HG03196 (cell line): ENCODE data around the gene DCAF11.

ENCODE experiments used
- ATAC-seq: cut with Tn5 transposase; IDR thresholded peaks from one replicate; pipeline ENCODE4 v1.9.1; 2021; ENCODE audit not compliant: unreplicated experiment

DCAF11 gene

DNA sequence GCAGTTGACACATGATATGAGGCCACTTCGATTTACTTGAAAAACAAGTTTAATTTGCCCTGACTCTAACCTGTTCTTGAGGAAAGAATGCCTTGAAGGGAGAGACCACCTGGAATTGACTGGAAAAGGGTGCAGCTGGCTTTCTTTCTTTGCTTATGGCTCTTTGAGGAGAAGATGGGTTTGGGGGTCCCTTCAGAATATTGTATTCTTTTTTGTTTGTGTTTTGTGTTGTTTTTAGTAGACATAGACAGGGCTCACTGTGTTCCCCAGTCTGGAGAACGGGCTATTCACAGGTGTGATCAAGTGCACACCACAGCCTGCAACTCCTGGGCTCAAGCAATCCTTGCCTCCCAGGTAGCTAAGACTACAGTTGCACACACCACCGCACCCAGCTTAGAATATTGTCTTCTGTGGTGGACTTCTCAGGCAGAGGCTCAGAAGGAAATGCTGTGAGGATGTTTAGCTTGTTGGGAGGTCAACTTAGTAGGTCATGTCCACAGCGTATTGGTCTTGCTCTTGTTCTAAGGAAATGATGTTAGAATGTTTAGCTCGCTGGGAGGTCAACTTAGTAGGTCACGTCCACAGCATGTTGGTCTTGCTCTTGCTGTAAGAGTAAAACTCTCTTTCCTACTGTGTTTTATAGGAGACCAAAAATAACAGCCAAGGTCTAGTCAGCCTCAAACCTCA lies 1.7 kb downstream of the DCAF11 start:
- ATAC-seq: no peak

DNA sequence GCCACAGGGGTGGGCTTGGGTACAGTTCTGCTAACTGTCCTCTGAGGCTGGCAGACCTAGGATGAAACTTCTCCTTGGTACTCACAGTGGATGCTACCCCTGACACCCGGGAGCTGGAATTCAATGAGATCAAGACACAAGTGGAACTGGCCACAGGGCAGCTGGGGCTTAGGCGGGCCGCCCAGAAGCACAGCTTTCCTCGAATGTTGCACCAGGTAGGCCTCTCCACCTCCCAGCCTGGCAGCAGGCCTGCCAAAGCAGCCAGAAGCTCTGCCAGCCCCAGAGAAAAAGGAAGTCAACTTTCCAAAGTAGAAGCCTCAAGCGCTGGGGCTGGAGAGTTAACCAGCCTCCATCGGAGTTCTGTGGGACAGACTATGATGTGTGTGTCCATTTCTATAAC lies 2.6 kb downstream of the DCAF11 start:
- no peak for ATAC-seq

GRCh38 chr14:24119691-24120090 lies 5.1 kb downstream of the DCAF11 start:
- ATAC-seq: no peak

DNA sequence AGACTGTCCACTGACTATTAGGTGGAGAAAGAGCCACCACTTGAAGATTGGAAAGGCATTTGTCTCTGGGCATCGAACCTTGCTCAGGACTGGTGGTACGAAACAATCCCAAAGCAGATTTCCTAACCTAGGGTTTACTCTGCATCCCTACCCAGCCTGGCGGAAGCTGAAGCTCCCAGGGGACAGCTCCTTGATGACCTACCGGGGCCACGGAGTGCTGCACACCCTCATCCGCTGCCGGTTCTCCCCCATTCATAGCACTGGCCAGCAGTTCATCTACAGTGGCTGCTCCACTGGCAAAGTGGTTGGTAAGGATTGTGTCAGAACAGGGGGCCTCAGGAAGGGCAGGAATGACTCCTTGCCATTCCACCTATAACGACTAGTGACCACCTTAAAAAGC lies 6.6 kb downstream of the DCAF11 start:
- ATAC-seq: no peak

- ATAC-seq: no peak
Measured at GRCh38 chr14:24122416-24122815, 7.8 kb downstream of the DCAF11 start.

DNA sequence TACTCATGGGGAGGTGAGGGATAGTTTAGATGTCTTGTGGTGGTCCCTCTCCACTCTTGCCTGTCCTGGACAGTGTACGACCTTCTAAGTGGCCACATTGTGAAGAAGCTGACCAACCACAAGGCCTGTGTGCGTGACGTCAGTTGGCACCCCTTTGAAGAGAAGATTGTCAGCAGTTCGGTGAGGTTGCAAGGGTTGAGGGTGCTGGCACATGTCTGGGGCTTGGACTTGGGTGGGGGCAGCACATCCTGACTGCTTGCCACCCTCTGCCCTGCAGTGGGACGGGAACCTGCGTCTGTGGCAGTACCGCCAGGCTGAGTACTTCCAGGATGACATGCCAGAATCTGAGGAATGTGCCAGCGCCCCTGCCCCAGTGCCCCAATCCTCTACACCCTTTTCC lies 8.3 kb downstream of the DCAF11 start:
- ATAC-seq: no peak

- ATAC-seq: peak; percentile 45
Measured at GRCh38 chr14:24123424-24124417, 9.1 kb downstream of the DCAF11 start.

- no peak for ATAC-seq
Measured at GRCh38 chr14:24126939-24127338, 12.4 kb downstream of the DCAF11 start.

GRCh38 chr14:24127673-24128072 lies 13.1 kb downstream of the DCAF11 start:
- ATAC-seq: no peak

DNA sequence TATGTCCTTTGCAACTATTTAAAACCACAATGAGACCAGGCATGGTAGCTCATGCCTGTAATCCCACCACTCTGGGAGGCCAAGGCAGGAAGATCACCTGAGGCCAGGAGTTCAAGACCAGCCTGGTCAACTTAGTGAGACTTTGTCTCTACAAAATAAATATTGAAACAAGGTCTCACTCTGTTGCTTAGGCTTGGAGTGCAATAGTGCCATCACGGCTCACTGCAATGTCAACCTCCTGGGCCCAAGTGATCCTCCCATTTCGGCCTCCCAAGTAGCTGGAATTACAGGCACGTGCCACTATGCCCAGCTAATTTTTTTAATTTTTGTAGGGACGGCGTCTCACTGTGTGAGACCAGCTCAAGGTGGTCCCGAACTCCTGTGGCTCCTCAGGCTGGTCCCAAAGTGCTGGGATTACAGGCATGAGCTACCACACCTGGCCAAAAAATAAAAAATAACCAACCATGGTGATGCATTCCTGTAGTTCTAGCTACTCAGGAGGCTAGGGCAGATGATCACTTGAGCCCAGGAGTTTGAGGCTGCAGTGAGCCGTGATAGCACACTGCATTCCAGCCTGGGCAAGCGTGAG lies 14.9 kb downstream of the DCAF11 start:
- no peak for ATAC-seq

DNA sequence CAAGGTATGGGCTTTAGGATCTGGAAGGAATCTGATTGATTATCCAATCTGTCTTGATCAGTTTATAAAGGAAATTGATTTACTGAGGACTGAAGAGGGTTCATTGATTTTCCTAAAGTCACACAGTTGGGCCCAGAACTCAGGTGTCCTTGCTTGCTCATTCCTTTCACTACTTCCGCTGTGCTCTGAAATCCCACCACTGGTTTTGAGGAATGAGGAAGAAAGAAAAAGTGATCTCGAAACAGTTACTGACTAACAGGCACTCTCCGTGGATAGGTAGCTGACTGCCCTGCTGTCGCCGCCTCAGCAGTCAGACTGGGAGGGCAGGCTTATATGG lies 15.8 kb downstream of the DCAF11 start, which contains the start of gene FITM1:
TSS of gene FITM1 (plus strand) at position 280 of the 337 bp plus-strand sequence. CDS start 905 bp downstream, outside the sequence.
- no peak for ATAC-seq

DNA sequence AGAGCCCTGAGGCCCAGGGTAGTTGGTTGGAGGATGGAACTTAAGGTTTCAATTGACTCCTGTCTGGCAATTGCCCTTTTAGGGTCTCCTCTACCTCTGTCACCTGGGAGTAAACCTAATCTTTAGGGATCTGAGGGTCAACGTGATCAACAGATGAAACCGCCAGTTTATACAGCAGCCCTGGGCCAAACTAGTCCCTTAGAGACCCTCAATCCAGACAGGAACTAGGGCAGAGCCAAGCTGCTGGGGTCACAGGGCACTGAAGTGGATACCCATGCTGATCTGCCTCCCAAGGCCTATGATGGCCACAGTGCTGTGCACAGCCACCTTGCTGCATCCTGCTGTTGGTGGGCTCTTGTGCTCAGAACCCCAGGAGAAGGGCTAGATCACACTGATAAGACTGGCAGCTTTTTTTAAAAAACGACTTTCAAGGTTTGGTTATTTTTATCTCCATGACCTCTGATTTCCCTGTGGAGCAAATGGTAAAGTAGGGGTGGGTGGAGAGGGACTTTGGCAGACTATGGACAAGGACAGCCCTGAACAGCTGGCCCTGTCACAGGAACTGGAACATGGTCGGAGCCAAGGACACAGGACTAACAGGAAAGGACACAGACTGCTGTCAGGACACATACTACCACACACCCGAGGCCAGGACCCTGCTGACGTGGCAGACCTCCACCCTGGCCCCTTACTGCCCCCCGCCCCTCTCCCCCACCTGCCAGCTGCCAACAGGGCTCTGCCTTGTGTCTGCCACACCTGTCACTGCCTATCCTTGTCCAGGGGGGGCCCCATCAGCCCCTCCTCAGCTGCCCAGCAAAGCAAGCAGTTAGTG lies 16.4 kb downstream of the DCAF11 start:
- ATAC-seq: no peak

DNA sequence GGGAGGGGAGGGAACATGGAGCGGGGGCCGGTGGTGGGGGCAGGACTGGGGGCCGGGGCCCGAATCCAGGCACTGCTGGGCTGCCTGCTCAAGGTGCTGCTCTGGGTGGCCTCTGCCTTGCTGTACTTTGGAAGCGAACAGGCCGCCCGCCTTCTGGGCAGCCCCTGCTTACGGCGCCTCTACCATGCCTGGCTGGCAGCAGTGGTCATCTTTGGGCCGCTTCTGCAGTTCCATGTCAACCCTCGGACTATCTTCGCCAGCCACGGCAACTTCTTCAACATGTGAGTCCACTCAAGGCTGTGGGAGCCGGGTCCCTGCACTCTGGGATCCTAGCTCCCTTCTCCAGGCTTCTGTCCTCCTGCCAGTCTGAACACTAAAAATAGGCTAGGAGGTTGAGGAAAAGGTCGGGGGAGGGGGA lies 17.0 kb downstream of the DCAF11 start:
- no peak for ATAC-seq

DNA sequence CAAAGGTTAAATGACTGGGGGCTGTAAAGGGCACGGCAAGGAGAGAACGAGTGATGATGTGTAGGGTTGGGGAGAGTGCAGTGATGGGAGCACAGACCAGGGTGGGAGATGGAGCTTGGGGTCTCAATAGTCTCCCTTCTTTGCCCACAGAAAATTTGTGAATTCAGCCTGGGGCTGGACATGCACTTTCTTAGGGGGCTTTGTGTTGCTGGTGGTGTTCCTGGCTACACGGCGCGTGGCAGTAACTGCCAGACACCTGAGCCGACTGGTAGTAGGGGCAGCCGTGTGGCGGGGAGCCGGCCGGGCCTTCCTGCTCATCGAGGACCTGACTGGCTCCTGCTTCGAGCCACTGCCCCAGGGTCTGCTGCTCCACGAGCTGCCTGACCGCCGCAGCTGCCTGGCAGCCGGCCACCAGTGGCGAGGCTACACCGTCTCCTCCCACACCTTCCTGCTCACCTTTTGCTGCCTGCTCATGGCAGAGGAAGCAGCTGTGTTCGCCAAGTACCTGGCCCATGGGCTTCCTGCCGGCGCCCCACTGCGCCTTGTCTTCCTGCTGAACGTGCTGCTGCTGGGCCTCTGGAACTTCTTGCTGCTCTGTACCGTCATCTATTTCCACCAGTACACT lies 17.6 kb downstream of the DCAF11 start:
- ATAC-seq: no peak

GRCh38 chr14:24132976-24133375 lies 18.4 kb downstream of the DCAF11 start:
- ATAC-seq: no peak

GRCh38 chr14:24133735-24134134 lies 19.2 kb downstream of the DCAF11 start:
- no peak for ATAC-seq

- peak; percentile 2 for ATAC-seq
Measured at GRCh38 chr14:24135584-24135833, 20.9 kb downstream of the DCAF11 start.

DNA sequence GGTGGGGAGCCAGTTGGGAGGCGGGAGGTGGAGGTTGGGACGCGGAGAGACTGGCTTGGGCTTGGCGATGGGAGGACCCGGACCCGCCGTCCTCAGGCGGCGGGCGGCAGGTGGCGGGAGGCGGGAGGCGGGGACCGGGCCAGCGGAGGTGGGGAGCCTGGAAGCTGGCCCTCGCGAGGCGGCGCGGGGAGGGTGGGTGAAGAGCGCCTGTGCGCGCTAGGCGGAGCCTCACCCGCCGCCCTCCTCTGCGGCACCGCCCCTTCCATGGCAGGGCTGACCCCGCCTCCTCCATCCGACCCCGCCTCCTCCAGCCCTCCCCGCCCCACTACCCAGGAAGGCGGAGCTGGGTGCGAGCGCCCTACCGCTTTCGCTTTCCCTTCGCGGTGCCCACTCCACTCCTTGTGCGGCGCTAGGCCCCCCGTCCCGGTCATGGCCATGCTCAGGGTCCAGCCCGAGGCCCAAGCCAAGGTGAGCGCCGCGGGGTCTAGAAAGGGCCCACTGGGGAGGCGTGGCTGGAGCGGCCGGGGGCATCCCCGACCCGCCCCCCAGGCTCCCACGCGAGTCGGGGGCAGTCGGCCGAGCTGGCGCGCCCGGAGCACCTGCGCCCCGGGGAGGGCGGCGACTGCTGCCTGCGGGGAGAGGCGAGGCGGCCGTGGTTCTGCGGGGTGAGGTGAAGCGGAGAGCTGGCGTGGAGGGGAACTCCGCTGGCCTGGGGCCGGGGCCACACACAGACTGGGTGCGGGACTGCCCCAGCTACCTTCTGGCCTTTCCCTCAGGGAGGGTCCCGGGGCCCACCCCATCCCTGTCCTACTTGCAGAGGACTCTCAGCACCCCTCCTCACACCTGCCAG lies 21.5 kb downstream of the DCAF11 start, which contains the start of gene PSME1:
TSS of gene PSME1 (plus strand) at position 361 of the 850 bp plus-strand sequence. CDS start at position 430, 69 bp downstream.
- peak; percentile 78 for ATAC-seq

DNA sequence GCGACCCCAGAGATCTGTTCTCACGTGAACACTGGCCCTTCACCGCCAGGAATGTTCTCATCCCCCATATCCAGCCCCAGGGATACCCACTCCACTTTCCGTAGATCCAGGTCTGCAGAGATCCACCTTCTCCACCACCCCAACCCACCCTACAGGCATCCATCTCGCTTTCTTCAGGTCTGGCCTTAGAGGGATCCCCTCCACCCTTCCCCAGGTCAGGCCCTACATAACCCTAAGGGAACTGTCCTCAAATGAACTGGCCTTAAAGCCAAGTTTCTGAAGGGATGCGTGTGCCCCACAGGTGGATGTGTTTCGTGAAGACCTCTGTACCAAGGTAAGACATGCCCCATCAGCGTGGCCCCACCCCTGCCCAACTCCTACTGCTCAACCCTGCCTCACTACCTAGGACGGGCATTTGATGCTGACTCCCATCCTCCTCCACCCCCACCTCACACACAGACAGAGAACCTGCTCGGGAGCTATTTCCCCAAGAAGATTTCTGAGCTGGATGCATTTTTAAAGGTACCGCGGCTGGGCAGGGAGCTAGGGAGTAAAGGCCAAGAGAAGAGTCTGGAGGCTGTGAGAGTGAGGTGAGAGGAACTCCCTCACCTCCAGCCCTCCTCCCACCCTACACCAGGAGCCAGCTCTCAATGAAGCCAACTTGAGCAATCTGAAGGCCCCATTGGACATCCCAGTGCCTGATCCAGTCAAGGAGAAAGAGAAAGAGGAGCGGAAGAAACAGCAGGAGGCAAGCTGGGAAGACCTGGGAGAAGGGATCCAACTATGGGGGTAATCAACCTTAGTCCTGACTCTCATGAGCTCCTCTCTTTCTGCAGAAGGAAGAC lies 22.3 kb downstream of the DCAF11 start:
- no peak for ATAC-seq
